H9 (cell line): ENCODE measurements around the gene ARHGEF12. TPM values are rescaled to one million over a fixed set of nuclear protein-coding genes. Genes with fewer than 3 reads are reported as not detected.

Experiments used
- DNase-seq: peaks from one replicate; pipeline ENCODE4 v3.0.0-alpha.2; 2017
- H2AFZ ChIP-seq: one replicate; pipeline ENCODE4 v1.6.1; 2013; ENCODE audit warnings: mild to moderate bottlenecking, low read length, control low read depth, moderate library complexity
- H2AK5ac ChIP-seq: 2 replicates; pipeline ENCODE4 v1.6.1; 2013; ENCODE audit warnings: low read length, control low read depth, mixed read lengths; ENCODE audit not compliant: insufficient read length
- H2BK120ac ChIP-seq: one replicate; pipeline ENCODE4 v1.6.1; 2013; ENCODE audit warnings: low read depth, mild to moderate bottlenecking, low read length, control low read depth, inconsistent platforms; ENCODE audit not compliant: poor library complexity, severe bottlenecking
- H2BK12ac ChIP-seq: 2 replicates; pipeline ENCODE4 v1.6.1; 2013; ENCODE audit warnings: low read length, control low read depth, mixed read lengths, low read depth; ENCODE audit not compliant: insufficient read length
- H2BK15ac ChIP-seq: 2 replicates; pipeline ENCODE4 v1.6.1; 2013; ENCODE audit warnings: low read depth, low read length, control low read depth
- H2BK20ac ChIP-seq: one replicate; pipeline ENCODE4 v1.6.1; 2013; ENCODE audit warnings: low read depth, mild to moderate bottlenecking, low read length, control low read depth, inconsistent platforms; ENCODE audit not compliant: poor library complexity, severe bottlenecking
- H2BK5ac ChIP-seq: 2 replicates; pipeline ENCODE4 v1.6.1; 2013; ENCODE audit warnings: low read length, control low read depth, mixed read lengths; ENCODE audit not compliant: insufficient read length
- H3K14ac ChIP-seq: 2 replicates; pipeline ENCODE4 v1.6.1; 2013; ENCODE audit warnings: low read length, control low read depth; ENCODE audit not compliant: insufficient read depth
- H3K18ac ChIP-seq: 2 replicates; pipeline ENCODE4 v1.6.1; 2013; ENCODE audit warnings: low read depth, mild to moderate bottlenecking, mixed read lengths, low read length, control low read depth; ENCODE audit not compliant: insufficient read length
- H3K23ac ChIP-seq: 2 replicates; pipeline ENCODE4 v1.6.1; 2013; ENCODE audit warnings: low read length, control low read depth, mixed read lengths, low read depth; ENCODE audit not compliant: insufficient read length
- H3K23me2 ChIP-seq: 2 replicates; pipeline ENCODE4 v1.6.1; 2013; ENCODE audit warnings: low read depth, mild to moderate bottlenecking, mixed read lengths, low read length, control low read depth; ENCODE audit not compliant: insufficient read length, poor library complexity, severe bottlenecking
- H3K27ac ChIP-seq: 2 replicates; pipeline ENCODE4 v1.5.1; 2013; ENCODE audit warnings: low read length, control low read depth, mixed read lengths, low read depth; ENCODE audit not compliant: insufficient read length
- H3K27me3 ChIP-seq: 2 replicates; pipeline ENCODE4 v1.6.1; 2013; ENCODE audit warnings: low read length, control low read depth, inconsistent platforms; ENCODE audit not compliant: insufficient read depth
- H3K4ac ChIP-seq: 2 replicates; pipeline ENCODE4 v1.6.1; 2013; ENCODE audit warnings: low read depth, mild to moderate bottlenecking, control low read depth, inconsistent platforms, low read length, moderate library complexity
- H3K4me1 ChIP-seq: 2 replicates; pipeline ENCODE4 v1.6.1; 2013; ENCODE audit warnings: low read length, control low read depth, inconsistent platforms; ENCODE audit not compliant: insufficient read depth
- H3K4me2 ChIP-seq: 2 replicates; pipeline ENCODE4 v1.6.1; 2013; ENCODE audit warnings: low read length, control low read depth, mixed read lengths; ENCODE audit not compliant: insufficient read length, insufficient read depth
- H3K56ac ChIP-seq: 2 replicates; pipeline ENCODE4 v1.6.1; 2013; ENCODE audit warnings: low read depth, mild to moderate bottlenecking, mixed read lengths, low read length, control low read depth; ENCODE audit not compliant: insufficient read length
- H3K79me1 ChIP-seq: 2 replicates; pipeline ENCODE4 v1.6.1; 2013; ENCODE audit warnings: low read depth, mild to moderate bottlenecking, moderate library complexity, low read length, control low read depth, inconsistent platforms; ENCODE audit not compliant: insufficient read depth, poor library complexity, severe bottlenecking
- H3K79me2 ChIP-seq: 2 replicates; pipeline ENCODE4 v1.6.1; 2013; ENCODE audit warnings: low read length, control low read depth, inconsistent platforms; ENCODE audit not compliant: insufficient read depth
- H3K9ac ChIP-seq: 2 replicates; pipeline ENCODE4 v1.6.1; 2013; ENCODE audit warnings: low read length, control low read depth, mixed read lengths; ENCODE audit not compliant: insufficient read length; ENCODE audit errors: extremely low read depth
- H3K9me3 ChIP-seq: one replicate; pipeline ENCODE4 v1.6.1; 2013; ENCODE audit warnings: low read depth, low read length, inconsistent platforms; ENCODE audit not compliant: control insufficient read depth
- H3T11ph ChIP-seq: one replicate; pipeline ENCODE4 v1.6.1; 2013; ENCODE audit warnings: mild to moderate bottlenecking, low read length, control low read depth, inconsistent platforms
- H4K20me1 ChIP-seq: one replicate; pipeline ENCODE4 v1.6.1; 2013; ENCODE audit not compliant: control insufficient read depth, insufficient read length, insufficient read depth
- H4K5ac ChIP-seq: 2 replicates; pipeline ENCODE4 v1.6.1; 2013; ENCODE audit warnings: low read depth, mild to moderate bottlenecking, mixed read lengths, low read length, control low read depth; ENCODE audit not compliant: insufficient read length
- H4K8ac ChIP-seq: replicated peaks from 2 replicates; pipeline ENCODE4 v1.6.1; 2013; ENCODE audit warnings: low read length, control low read depth, mixed read lengths, low read depth; ENCODE audit not compliant: insufficient read length
- H4K91ac ChIP-seq: 2 replicates; pipeline ENCODE4 v1.6.1; 2013; ENCODE audit warnings: low read depth, mild to moderate bottlenecking, moderate library complexity, mixed read lengths, low read length, control low read depth; ENCODE audit not compliant: insufficient read length
- H3K27ac Mint-ChIP-seq, 3 experiments: 2 replicates in 2 of 3; 3 replicates in 1 of 3; pipeline ENCODE4 v1.8.0; 2020 to 2021; ENCODE audit warnings: mixed read lengths in 3 of 3, mild to moderate bottlenecking in 1 of 3, moderate library complexity in 1 of 3
- H3K27me3 Mint-ChIP-seq: 2 replicates; pipeline ENCODE4 v1.8.0; 2021; ENCODE audit warnings: low read depth, mild to moderate bottlenecking, moderate library complexity, mixed read lengths
- H3K36me3 Mint-ChIP-seq, 3 experiments: 2 replicates in 2 of 3; 3 replicates in 1 of 3; pipeline ENCODE4 v1.8.0; 2020 to 2021; ENCODE audit warnings: low read depth in 3 of 3, mixed read lengths in 3 of 3; ENCODE audit not compliant: insufficient read depth in 1 of 3
- H3K4me1 Mint-ChIP-seq, 2 experiments: 2 replicates each; pipeline ENCODE4 v1.8.0; 2020; ENCODE audit warnings: mixed read lengths in 2 of 2
- H3K4me3 Mint-ChIP-seq, 2 experiments: 2 replicates in 1 of 2; 3 replicates in 1 of 2; pipeline ENCODE4 v1.8.0; 2020 to 2021; ENCODE audit warnings: mild to moderate bottlenecking in 2 of 2, mixed read lengths in 2 of 2, moderate library complexity in 1 of 2
- H3K9me3 Mint-ChIP-seq, 2 experiments: 2 replicates in 1 of 2; 3 replicates in 1 of 2; pipeline ENCODE4 v1.8.0; 2020; ENCODE audit warnings: mild to moderate bottlenecking in 2 of 2, mixed read lengths in 2 of 2, moderate library complexity in 1 of 2
- total RNA-seq: library from RNA; stranded (reverse); gene quantifications from 2 replicates; pipeline ENCODE4 v1.2.1, GENCODE V29; 2021
- TF ChIP-seq, protein P1 (sequence below): fragments of 200-600 bp; sonication (generic); conservative IDR thresholded peaks from 3 replicates; pipeline ENCODE4 v1.8.0; 2021; ENCODE audit warnings: antibody characterized with exemption, mild to moderate bottlenecking

The ARHGEF12 gene
- total RNA-seq, 1 experiment from 2014 or later: 27.0 TPM

DNA sequence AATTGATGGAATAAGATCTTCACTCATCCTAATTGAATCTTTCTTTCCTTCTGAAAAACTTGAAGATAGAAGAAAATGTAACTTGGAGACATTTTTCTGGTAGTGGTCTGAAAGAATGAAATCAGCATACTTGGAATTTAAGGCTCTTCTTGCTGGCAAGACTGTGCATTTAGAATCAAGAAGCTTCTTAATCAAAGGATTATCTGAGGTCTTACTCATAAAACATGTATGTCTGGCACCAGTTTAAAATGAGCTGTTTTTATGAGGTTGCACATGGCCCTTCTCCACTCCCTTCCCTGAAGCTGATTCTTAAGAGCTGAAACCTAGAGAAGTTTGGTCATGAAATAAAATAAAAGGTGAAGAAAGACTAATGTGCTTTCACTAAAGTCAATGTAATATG, 77.3 kb downstream of the ARHGEF12 start:
- Histone ChIP-seq H4K20me1 (no peaks in the 10 kb centered on the region), H2AK5ac (no peak overlapping the region), H3K9ac (no peak overlapping the region), H3K14ac (no peak overlapping the region), H3K4me2 (no peak overlapping the region), H2BK120ac (no peak overlapping the region), H2BK20ac (no peak overlapping the region), H3K27me3 (no peaks in the 10 kb centered on the region), H2BK15ac (no peak overlapping the region), H3K79me2 (no peaks in the 10 kb centered on the region), H4K5ac (no peak overlapping the region), H2BK12ac (no peak overlapping the region), H3K18ac (no peak overlapping the region), H2BK5ac (no peak overlapping the region), H3K56ac (no peak overlapping the region), H4K8ac (no peak overlapping the region), H3K79me1 (no peaks in the 10 kb centered on the region), H3K4ac (no peak overlapping the region), H3K23ac (no peak overlapping the region), H3K23me2 (no peaks in the 10 kb centered on the region), H4K91ac (no peak overlapping the region), H3T11ph (no peak overlapping the region), H3K9me3 (no peaks in the 10 kb centered on the region), H3K4me1 (no peaks in the 10 kb centered on the region), H3K27ac (no peak overlapping the region), H2AFZ (no peak overlapping the region)
- TF ChIP-seq, protein P1, sequence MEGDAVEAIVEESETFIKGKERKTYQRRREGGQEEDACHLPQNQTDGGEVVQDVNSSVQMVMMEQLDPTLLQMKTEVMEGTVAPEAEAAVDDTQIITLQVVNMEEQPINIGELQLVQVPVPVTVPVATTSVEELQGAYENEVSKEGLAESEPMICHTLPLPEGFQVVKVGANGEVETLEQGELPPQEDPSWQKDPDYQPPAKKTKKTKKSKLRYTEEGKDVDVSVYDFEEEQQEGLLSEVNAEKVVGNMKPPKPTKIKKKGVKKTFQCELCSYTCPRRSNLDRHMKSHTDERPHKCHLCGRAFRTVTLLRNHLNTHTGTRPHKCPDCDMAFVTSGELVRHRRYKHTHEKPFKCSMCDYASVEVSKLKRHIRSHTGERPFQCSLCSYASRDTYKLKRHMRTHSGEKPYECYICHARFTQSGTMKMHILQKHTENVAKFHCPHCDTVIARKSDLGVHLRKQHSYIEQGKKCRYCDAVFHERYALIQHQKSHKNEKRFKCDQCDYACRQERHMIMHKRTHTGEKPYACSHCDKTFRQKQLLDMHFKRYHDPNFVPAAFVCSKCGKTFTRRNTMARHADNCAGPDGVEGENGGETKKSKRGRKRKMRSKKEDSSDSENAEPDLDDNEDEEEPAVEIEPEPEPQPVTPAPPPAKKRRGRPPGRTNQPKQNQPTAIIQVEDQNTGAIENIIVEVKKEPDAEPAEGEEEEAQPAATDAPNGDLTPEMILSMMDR: no peak
- Mint-ChIP-seq H3K27me3 (no peaks in the 10 kb centered on the region), H3K4me3 (no peak overlapping the region), H3K9me3 (no peaks in the 10 kb centered on the region), H3K27ac (no peak overlapping the region), H3K36me3 (peaks cover 0 to 5% (median under 1%) of the 10 kb centered on the region in 3 experiments; a peak in 3 of 7 replicates), H3K4me1 (no peaks in the 10 kb centered on the region; a peak in 1 of 4 replicates)
- no peak for DNase-seq
